SK-N-SH (cell line): ENCODE data around the gene RRM1. TPM values are rescaled to one million over a fixed set of nuclear protein-coding genes. Genes with fewer than 3 reads are reported as not detected.

Experiments
- CTCF ChIA-PET: fragments of 300-600, 350-600 bp; formaldehyde crosslinking; extraction: SDS; loops from one replicate; lab custom pipeline; 2021; lab: Yijun Ruan, JAX
- POLR2A ChIA-PET: fragments of 350-600 bp; sonication (Branson Sonifier 250); formaldehyde crosslinking; extraction: SDS; loops from one replicate; lab custom pipeline; 2020; ENCODE audit warnings: antibody characterized with exemption, inconsistent platforms; lab: Yijun Ruan, JAX
- DNase-seq: peaks from one replicate; pipeline ENCODE4 v3.0.0; 2012
- H2AFZ ChIP-seq: fragments of 200-600 bp; sonication (generic); 2 replicates; pipeline ENCODE4 v1.8.1; 2016; ENCODE audit warnings: antibody characterized with exemption, mild to moderate bottlenecking, low read depth
- H3F3A ChIP-seq: fragments of 200-600 bp; sonication (generic); replicated peaks from 2 replicates; pipeline ENCODE3; 2016; ENCODE audit warnings: antibody characterized with exemption, mild to moderate bottlenecking; ENCODE audit not compliant: insufficient read depth
- H3K27ac ChIP-seq, 2 experiments: fragments of 200-500 bp in 1 of 2; fragments of 200-600 bp in 1 of 2; sonication (Bioruptor generic) in 1 of 2; sonication (generic), shearing (Covaris generic) in 1 of 2; 2 replicates each; pipeline versions ENCODE4 v1.5.1 to v1.6.1; 2014 to 2016; ENCODE audit warnings: low read depth in 2 of 2, inconsistent platforms in 1 of 2, low read length in 1 of 2, mild to moderate bottlenecking in 1 of 2, mixed read lengths in 1 of 2
- H3K27me3 ChIP-seq: fragments of 200-600 bp; sonication (generic), shearing (Covaris generic); 2 replicates; pipeline ENCODE4 v1.6.1; 2016; ENCODE audit warnings: mixed run types; ENCODE audit not compliant: insufficient read depth
- H3K36me3 ChIP-seq, 2 experiments: fragments of 200-500 bp in 1 of 2; fragments of 200-600 bp in 1 of 2; sonication (Bioruptor generic) in 1 of 2; sonication (generic) in 1 of 2; replicated peaks in 1 of 2; 2 replicates each; pipeline versions ENCODE3 to v1.5.1; 2014 to 2016; ENCODE audit warnings: low read length in 1 of 2, mild to moderate bottlenecking in 1 of 2; ENCODE audit not compliant: insufficient read depth in 2 of 2, control insufficient read depth in 1 of 2
- H3K4me1 ChIP-seq, 2 experiments: fragments of 200-500 bp in 1 of 2; fragments of 200-600 bp in 1 of 2; sonication (Bioruptor generic) in 1 of 2; sonication (generic), shearing (Covaris generic) in 1 of 2; 2 replicates each; pipeline versions ENCODE4 v1.5.1 to v1.6.1; 2014 to 2016; ENCODE audit warnings: low read depth in 1 of 2, low read length in 1 of 2, mixed run types in 1 of 2; ENCODE audit not compliant: insufficient read depth in 2 of 2, control insufficient read depth in 1 of 2
- H3K4me2 ChIP-seq: fragments of 200-600 bp; sonication (generic), shearing (Covaris generic); 2 replicates; pipeline ENCODE4 v1.6.1; 2017; ENCODE audit warnings: mixed run types
- H3K4me3 ChIP-seq, 2 experiments: fragments of 200-500 bp in 1 of 2; fragments of 200-600 bp in 1 of 2; sonication (Bioruptor generic) in 1 of 2; sonication (generic), shearing (Covaris generic) in 1 of 2; 2 replicates each; pipeline versions ENCODE4 v1.5.1 to v1.8.1; 2014 to 2016; ENCODE audit warnings: low read depth in 2 of 2, inconsistent platforms in 1 of 2, low read length in 1 of 2, mild to moderate bottlenecking in 1 of 2, mixed read lengths in 1 of 2, moderate library complexity in 1 of 2
- H3K79me2 ChIP-seq: fragments of 200-600 bp; sonication (generic); 2 replicates; pipeline ENCODE4 v1.8.1; 2017; ENCODE audit warnings: mild to moderate bottlenecking; ENCODE audit not compliant: insufficient read depth
- H3K9ac ChIP-seq: fragments of 200-600 bp; sonication (generic); 2 replicates; pipeline ENCODE4 v1.6.1; 2017; ENCODE audit warnings: mixed run types
- H3K9me2 ChIP-seq: fragments of 200-600 bp; sonication (generic); 2 replicates; pipeline ENCODE4 v1.6.1; 2017; ENCODE audit warnings: mixed run types
- H3K9me3 ChIP-seq: fragments of 200-600 bp; sonication (generic); 2 replicates; pipeline ENCODE4 v1.6.1; 2017; ENCODE audit warnings: mixed run types, mild to moderate bottlenecking, moderate library complexity
- H4K20me1 ChIP-seq: fragments of 200-600 bp; sonication (generic); 2 replicates; pipeline ENCODE4 v1.6.1; 2017; ENCODE audit warnings: mild to moderate bottlenecking, mixed run types; ENCODE audit not compliant: insufficient read depth
- ELF1 ChIP-seq: IDR thresholded peaks from 2 replicates; pipeline ENCODE4 v1.4.0; 2012
- EP300 ChIP-seq, 2 experiments: IDR thresholded peaks; 2 replicates each; pipeline versions ENCODE4 v1.4.0 to v1.6.1; 2012; ENCODE audit warnings: borderline replicate concordance in 1 of 2, low read depth in 1 of 2, low read length in 1 of 2
- EZH2phosphoT487 ChIP-seq: fragments of 200-600 bp; sonication (generic); IDR thresholded peaks from 2 replicates; pipeline ENCODE4 v1.6.1; 2017; ENCODE audit warnings: low read depth, mixed run types, mild to moderate bottlenecking, antibody characterized with exemption, moderate library complexity, borderline replicate concordance
- GABPA ChIP-seq: IDR thresholded peaks from 2 replicates; pipeline ENCODE4 v1.4.0; 2012; ENCODE audit warnings: low read depth, mild to moderate bottlenecking
- IRF3 ChIP-seq: fragments of 150-350 bp; IDR thresholded peaks from 2 replicates; pipeline ENCODE4 v1.6.1; 2016; ENCODE audit warnings: mild to moderate bottlenecking, low read depth, low read length
- JUND ChIP-seq: IDR thresholded peaks from 2 replicates; pipeline ENCODE4 v1.4.0; 2012
- MAX ChIP-seq: IDR thresholded peaks from 2 replicates; pipeline ENCODE4 v1.4.0; 2012; ENCODE audit warnings: low read depth
- MEF2A ChIP-seq: IDR thresholded peaks from 2 replicates; pipeline ENCODE4 v1.4.0; 2012; ENCODE audit warnings: low read depth, borderline replicate concordance
- NRF1 ChIP-seq: IDR thresholded peaks from 2 replicates; pipeline ENCODE4 v1.6.1; 2012; ENCODE audit warnings: low read depth, mild to moderate bottlenecking, low read length
- PBX3 ChIP-seq: IDR thresholded peaks from 2 replicates; pipeline ENCODE4; 2012
- POLR2AphosphoS5 ChIP-seq: IDR thresholded peaks from 2 replicates; pipeline ENCODE4 v1.6.1; 2012; ENCODE audit warnings: low read depth, low read length
- RFX5 ChIP-seq: IDR thresholded peaks from 2 replicates; pipeline ENCODE4 v1.6.1; 2012; ENCODE audit warnings: mild to moderate bottlenecking, improper control_type of control experiment, low read length
- TCF12 ChIP-seq: IDR thresholded peaks from 2 replicates; pipeline ENCODE4 v1.4.0; 2012
- TEAD4 ChIP-seq: IDR thresholded peaks from 2 replicates; pipeline ENCODE4 v1.4.0; 2012; ENCODE audit warnings: mild to moderate bottlenecking, borderline replicate concordance; ENCODE audit not compliant: insufficient read depth
- YY1 ChIP-seq: IDR thresholded peaks from 2 replicates; pipeline ENCODE4 v1.4.0; 2012; ENCODE audit warnings: low read depth, mild to moderate bottlenecking
- ZBTB33 ChIP-seq: IDR thresholded peaks from 2 replicates; pipeline ENCODE4 v1.4.0; 2012; ENCODE audit warnings: low read depth, borderline replicate concordance
- WGBS: methylation state at CpG from one replicate; pipeline ENCODE4 v1.1.6; 2017; ENCODE audit warnings: low lambda C conversion rate; 5-methylcytosine and 5-hydroxymethylcytosine counted together
- polyA plus RNA-seq, 3 experiments: library from polyadenylated mRNA; depleted of rRNA; stranded (reverse); fragments of >200 nt; gene quantifications; 2 replicates each; pipeline ENCODE4 v1.2.3, GENCODE V29; 2012
- TF ChIP-seq, protein P1 (sequence below): fragments of 150-350 bp; IDR thresholded peaks from 2 replicates; pipeline ENCODE4 v1.6.1; 2017; ENCODE audit warnings: antibody characterized with exemption, low read length, low read depth, borderline replicate concordance
- TF ChIP-seq, protein P2 (sequence below): IDR thresholded peaks from 2 replicates; pipeline ENCODE4 v1.4.0; 2012; ENCODE audit warnings: low read depth, borderline replicate concordance

The RRM1 gene
- polyA plus RNA-seq, 1 of the 3 experiments (the other 2 are of a cell fraction) = 28.2 TPM

- ChIA-PET CTCF (interaction anchor here (1.0 to 2.9 kb wide), 4 partner anchors 9 to 246 kb away, joined by 3 to 9 read pairs (median 6); no protein-coding TSS in a partner anchor), POLR2A (interaction anchor here (0.7 to 1.5 kb wide), 2 partner anchors 240 to 246 kb away, joined by 3 read pairs; partner anchors contain the start of gene STIM1)
- Histone ChIP-seq H3K36me3 (peaks cover 0 to 3% of the 10 kb centered on the region in 2 experiments), H3K4me3 (peak overlapping the region; percentile 76 to 78), H3K4me1 (peaks cover 0 to 6% of the 10 kb centered on the region in 2 experiments; a peak in 1 of 4 replicates), H3K4me2 (peak overlapping the region; percentile 90), H3K79me2 (peaks cover 58% of the 10 kb centered on the region), H3K27me3 (no peaks in the 10 kb centered on the region), H3K27ac (peak overlapping the region in 1 of 2 experiments; percentile 77; a peak in 2 of 4 replicates), H3K9me2 (no peaks in the 10 kb centered on the region), H4K20me1 (no peaks in the 10 kb centered on the region), H3K9ac (peak overlapping the region; percentile 90), H2AFZ (peak overlapping the region; percentile 96), H3F3A (peaks cover 1% of the 10 kb centered on the region), H3K9me3 (no peaks in the 10 kb centered on the region)
- TF ChIP-seq TCF12 = no peak
- TF ChIP-seq MEF2A = no peak
- no peak for TF ChIP-seq PBX3
- TF ChIP-seq IRF3 = no peak
- peak; percentile 27 for DNase-seq
- WGBS = 23% methylated on average over 10 of the region's 10 CpGs
These were observed 1.1 kb downstream of the RRM1 start for GRCh38 chr11:4095509-4096230.

GRCh38 chr11:4098026-4098621 is 3.5 kb downstream of the RRM1 start:
- 93% methylated on average over 4 of the region's 4 CpGs for WGBS

More at GRCh38 chr11:4098026-4098621, 3.5 kb downstream of the RRM1 start:
- H3K4me1 ChIP-seq = peaks cover 0 to 6% of the 10 kb centered on the region in 2 experiments; a peak in 1 of 4 replicates
- no peak overlapping the region for H3K9ac ChIP-seq
- H3F3A ChIP-seq = peaks cover 3% of the 10 kb centered on the region
- 0 out of 2 replicates have a peak, but pooled peaks cover 3% of the 10 kb centered on the region for H4K20me1 ChIP-seq
- H3K27ac ChIP-seq = no peak overlapping the region
- no peak overlapping the region for H3K4me2 ChIP-seq
- ChIA-PET POLR2A (no interaction called here), CTCF (interaction anchor here (1.8 kb wide), 1 partner anchor 25 kb away, joined by 4 read pairs; no protein-coding TSS in a partner anchor)
- H3K9me2 ChIP-seq = no peaks in the 10 kb centered on the region
- no peak overlapping the region for H3K4me3 ChIP-seq
- no peak overlapping the region for H2AFZ ChIP-seq
- TF ChIP-seq NRF1 = no peak
- TF ChIP-seq, protein P1, sequence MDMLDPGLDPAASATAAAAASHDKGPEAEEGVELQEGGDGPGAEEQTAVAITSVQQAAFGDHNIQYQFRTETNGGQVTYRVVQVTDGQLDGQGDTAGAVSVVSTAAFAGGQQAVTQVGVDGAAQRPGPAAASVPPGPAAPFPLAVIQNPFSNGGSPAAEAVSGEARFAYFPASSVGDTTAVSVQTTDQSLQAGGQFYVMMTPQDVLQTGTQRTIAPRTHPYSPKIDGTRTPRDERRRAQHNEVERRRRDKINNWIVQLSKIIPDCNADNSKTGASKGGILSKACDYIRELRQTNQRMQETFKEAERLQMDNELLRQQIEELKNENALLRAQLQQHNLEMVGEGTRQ = no peak
- no peak for TF ChIP-seq ZBTB33
- TF ChIP-seq, protein P2, sequence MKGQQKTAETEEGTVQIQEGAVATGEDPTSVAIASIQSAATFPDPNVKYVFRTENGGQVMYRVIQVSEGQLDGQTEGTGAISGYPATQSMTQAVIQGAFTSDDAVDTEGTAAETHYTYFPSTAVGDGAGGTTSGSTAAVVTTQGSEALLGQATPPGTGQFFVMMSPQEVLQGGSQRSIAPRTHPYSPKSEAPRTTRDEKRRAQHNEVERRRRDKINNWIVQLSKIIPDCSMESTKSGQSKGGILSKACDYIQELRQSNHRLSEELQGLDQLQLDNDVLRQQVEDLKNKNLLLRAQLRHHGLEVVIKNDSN = no peak
- no peak for TF ChIP-seq TEAD4
- no peak for TF ChIP-seq RFX5
- TF ChIP-seq JUND = no peak
- TF ChIP-seq POLR2AphosphoS5 = no peak
- no peak for TF ChIP-seq EZH2phosphoT487
- TF ChIP-seq GABPA = no peak
- no peak for TF ChIP-seq MAX
- TF ChIP-seq YY1 = no peak
- TF ChIP-seq ELF1 = no peak
- no peak for TF ChIP-seq EP300 (IDR thresholded peaks at IDR 0.05; ENCODE audit: borderline replicate concordance in 1 of 2, low read depth in 1 of 2, low read length in 1 of 2)
- TF ChIP-seq TCF12 = no peak
- no peaks in the 10 kb centered on the region for H3K9me3 ChIP-seq
- no peaks in the 10 kb centered on the region for H3K27me3 ChIP-seq
- no peak for DNase-seq
- peaks cover 4 to 12% of the 10 kb centered on the region in 2 experiments for H3K36me3 ChIP-seq
- H3K79me2 ChIP-seq = peaks cover 81% of the 10 kb centered on the region
